OCI-LY7 (cell line): ENCODE measurements around the gene TRIM29. TPM values are rescaled to one million over a fixed set of nuclear protein-coding genes. Genes with fewer than 3 reads are reported as not detected.

ENCODE experiments used
- BruUV-seq: library from RNA; stranded (reverse); fragments of 400-500 nt; replicated peaks from 2 replicates; lab custom pipeline; 2021; lab: Mats Ljungman, UMichigan
- CTCF ChIA-PET: fragments of 300-600 bp; sonication (Branson Sonifier 250); formaldehyde crosslinking; loops from one replicate; lab custom pipeline; 2022; ENCODE audit warnings: antibody characterized with exemption; ENCODE audit not compliant: unreplicated experiment; lab: Charles Lee
- POLR2A ChIA-PET: fragments of 300-600 bp; sonication (Branson Sonifier 250); formaldehyde crosslinking; loops from one replicate; lab custom pipeline; 2022; ENCODE audit warnings: antibody characterized with exemption; lab: Charles Lee
- DNase-seq: peaks from one replicate; pipeline ENCODE4 v3.0.0-alpha.2; 2015; ENCODE audit warnings: low spot score
- H2AFZ ChIP-seq: fragments of 200-600 bp; sonication (generic), shearing (Covaris generic); 2 replicates; pipeline ENCODE4 v1.6.1; 2014; ENCODE audit warnings: mild to moderate bottlenecking, antibody characterized with exemption, low read length, moderate library complexity
- H3K27ac ChIP-seq: fragments of 200-600 bp; sonication (generic); 2 replicates; pipeline ENCODE4 v1.5.1; 2014; ENCODE audit warnings: mixed run types, low read depth, mild to moderate bottlenecking, moderate library complexity, low read length, inconsistent platforms; ENCODE audit not compliant: poor library complexity, severe bottlenecking
- H3K36me3 ChIP-seq: fragments of 200-600 bp; sonication (generic); 2 replicates; pipeline ENCODE4 v1.6.1; 2014; ENCODE audit warnings: mild to moderate bottlenecking, antibody characterized with exemption, low read length, moderate library complexity, mixed read lengths; ENCODE audit not compliant: insufficient read depth
- H3K4me1 ChIP-seq: fragments of 200-600 bp; sonication (generic); 2 replicates; pipeline ENCODE4 v1.5.1; 2014; ENCODE audit warnings: mild to moderate bottlenecking, low read length; ENCODE audit not compliant: insufficient read depth, poor library complexity, severe bottlenecking
- H3K4me2 ChIP-seq: fragments of 200-600 bp; sonication (generic); 2 replicates; pipeline ENCODE4 v1.6.1; 2014; ENCODE audit warnings: mild to moderate bottlenecking, low read length
- H3K4me3 ChIP-seq: fragments of 200-600 bp; sonication (generic); 2 replicates; pipeline ENCODE4 v1.5.1; 2014; ENCODE audit warnings: mild to moderate bottlenecking, low read depth, low read length; ENCODE audit not compliant: poor library complexity, severe bottlenecking
- H3K79me2 ChIP-seq: fragments of 200-600 bp; sonication (generic); 2 replicates; pipeline ENCODE4 v1.6.1; 2016; ENCODE audit warnings: low read depth, mild to moderate bottlenecking, low read length, moderate library complexity, mixed read lengths; ENCODE audit not compliant: insufficient read depth
- H3K9me2 ChIP-seq: fragments of 200-600 bp; sonication (generic); 2 replicates; pipeline ENCODE4 v1.6.1; 2016; ENCODE audit warnings: mild to moderate bottlenecking, low read length, mixed read lengths; ENCODE audit not compliant: insufficient read depth
- H3K9me3 ChIP-seq: fragments of 200-600 bp; sonication (generic); 2 replicates; pipeline ENCODE4 v1.6.1; 2014; ENCODE audit warnings: mild to moderate bottlenecking, mixed run types, low read length, mixed read lengths
- H4K20me1 ChIP-seq: fragments of 200-600 bp; sonication (generic); 2 replicates; pipeline ENCODE4 v1.6.1; 2014; ENCODE audit warnings: mild to moderate bottlenecking, antibody characterized with exemption, low read length, moderate library complexity, mixed read lengths; ENCODE audit not compliant: insufficient read depth
- EZH2phosphoT487 ChIP-seq: fragments of 200-600 bp; sonication (generic); IDR thresholded peaks from 2 replicates; pipeline ENCODE4 v1.6.1; 2018; ENCODE audit warnings: low read depth, borderline replicate concordance, mild to moderate bottlenecking, mixed run types, antibody characterized with exemption, low read length, moderate library complexity, mixed read lengths
- intact Hi-C: fragments of 100-400 bp; cut with micrococcal nuclease; formaldehyde crosslinking; loops from one replicate; pipeline ENCODE4 v1.10.0; 2022; ENCODE audit not compliant: unreplicated experiment
- total RNA-seq, 2 experiments: library from RNA; depleted of rRNA in 1 of 2; stranded (reverse); fragments of >200 nt in 1 of 2; shearing (Covaris generic) in 1 of 2; gene quantifications; 2 replicates each; pipeline ENCODE4 v1.2.3, GENCODE V29; 2014 to 2022
- TF ChIP-seq, protein P1 (sequence below): fragments of 200-600 bp; sonication (generic); conservative IDR thresholded peaks from 2 replicates; pipeline ENCODE4 v1.5.1; 2014; ENCODE audit warnings: mild to moderate bottlenecking, antibody characterized with exemption, low read length, moderate library complexity, mixed read lengths

Gene TRIM29
- total RNA-seq, 2 experiments from 2014 or later, result not detected

DNA sequence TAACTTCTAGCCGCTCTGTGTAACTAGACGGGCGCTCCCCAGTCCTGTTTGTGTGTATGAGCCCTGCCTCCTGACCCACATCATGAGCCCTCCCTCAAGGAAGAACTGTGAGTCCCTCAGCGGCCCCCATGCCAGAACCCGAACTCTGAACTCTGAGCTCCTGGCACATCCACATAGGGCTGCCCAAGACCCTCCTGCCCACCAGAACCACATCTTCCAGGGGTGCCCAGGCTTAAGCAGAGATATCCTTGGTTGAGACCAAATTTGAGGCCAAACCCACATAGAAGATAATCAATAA is 3.0 kb downstream of the TRIM29 start:
- Histone ChIP-seq H3K4me3 (no peak overlapping the region), H3K4me1 (no peaks in the 10 kb centered on the region), H3K27ac (no peak overlapping the region), H3K36me3 (no peaks in the 10 kb centered on the region), H3K9me3 (no peaks in the 10 kb centered on the region), H4K20me1 (no peaks in the 10 kb centered on the region), H3K9me2 (no peaks in the 10 kb centered on the region), H3K4me2 (no peak overlapping the region), H3K79me2 (no peaks in the 10 kb centered on the region), H2AFZ (no peak overlapping the region)
- TF ChIP-seq, protein P1, sequence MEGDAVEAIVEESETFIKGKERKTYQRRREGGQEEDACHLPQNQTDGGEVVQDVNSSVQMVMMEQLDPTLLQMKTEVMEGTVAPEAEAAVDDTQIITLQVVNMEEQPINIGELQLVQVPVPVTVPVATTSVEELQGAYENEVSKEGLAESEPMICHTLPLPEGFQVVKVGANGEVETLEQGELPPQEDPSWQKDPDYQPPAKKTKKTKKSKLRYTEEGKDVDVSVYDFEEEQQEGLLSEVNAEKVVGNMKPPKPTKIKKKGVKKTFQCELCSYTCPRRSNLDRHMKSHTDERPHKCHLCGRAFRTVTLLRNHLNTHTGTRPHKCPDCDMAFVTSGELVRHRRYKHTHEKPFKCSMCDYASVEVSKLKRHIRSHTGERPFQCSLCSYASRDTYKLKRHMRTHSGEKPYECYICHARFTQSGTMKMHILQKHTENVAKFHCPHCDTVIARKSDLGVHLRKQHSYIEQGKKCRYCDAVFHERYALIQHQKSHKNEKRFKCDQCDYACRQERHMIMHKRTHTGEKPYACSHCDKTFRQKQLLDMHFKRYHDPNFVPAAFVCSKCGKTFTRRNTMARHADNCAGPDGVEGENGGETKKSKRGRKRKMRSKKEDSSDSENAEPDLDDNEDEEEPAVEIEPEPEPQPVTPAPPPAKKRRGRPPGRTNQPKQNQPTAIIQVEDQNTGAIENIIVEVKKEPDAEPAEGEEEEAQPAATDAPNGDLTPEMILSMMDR, result no peak
- no peak for TF ChIP-seq EZH2phosphoT487
- ChIA-PET POLR2A (interaction anchor here (0.6 kb wide), 1 partner anchor 47 kb away, joined by 3 read pairs; no protein-coding TSS in a partner anchor), CTCF (no interaction called here)
- intact Hi-C loops, result no loop called here
- no peak for DNase-seq
- no TSS peak for BruUV-seq

DNA sequence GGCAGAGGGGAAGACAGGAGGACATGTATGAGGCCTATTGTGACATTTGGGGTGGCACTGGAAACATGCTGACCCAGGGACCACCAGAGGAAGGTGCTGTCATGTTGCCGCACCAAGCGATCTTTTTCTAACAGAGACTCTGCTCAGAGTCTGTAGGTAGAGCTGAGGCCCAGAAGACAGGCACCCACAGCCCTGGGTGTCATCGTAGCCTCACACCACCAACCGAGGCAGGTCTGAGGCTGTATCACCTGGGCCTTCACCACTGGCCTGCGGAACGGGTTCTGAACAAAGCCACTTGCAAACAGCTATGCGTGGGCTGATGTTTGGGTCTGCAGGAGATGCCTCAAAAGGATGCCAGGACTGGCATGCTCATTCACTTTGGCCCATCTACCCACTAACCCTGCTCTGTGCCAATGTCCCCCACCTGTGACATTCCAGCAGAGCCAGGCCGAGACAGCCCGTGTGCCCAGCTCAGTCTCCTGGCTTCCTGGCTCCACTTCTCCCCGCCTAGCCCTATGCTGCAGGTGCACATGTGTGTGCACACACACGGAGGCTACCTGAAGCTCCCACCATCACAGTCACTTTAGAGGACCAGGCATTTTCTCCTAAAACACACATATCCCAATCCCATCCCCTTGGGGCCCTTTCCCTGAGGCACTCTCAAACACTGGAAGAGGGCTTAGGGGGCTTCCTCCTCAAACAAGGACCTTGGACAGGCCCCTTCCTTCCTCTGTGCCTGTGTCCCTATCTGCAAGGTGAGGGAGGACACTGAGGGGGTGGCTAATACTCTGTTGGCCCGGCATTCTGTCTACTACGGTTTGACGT is 3.6 kb downstream of the TRIM29 start:
- ChIA-PET CTCF (no interaction called here), POLR2A (interaction anchor here (0.6 kb wide), 1 partner anchor 48 kb away, joined by 3 read pairs; no protein-coding TSS in a partner anchor)
- no peaks in the 10 kb centered on the region for H4K20me1 ChIP-seq
- H3K4me3 ChIP-seq, result no peak overlapping the region
- no peaks in the 10 kb centered on the region for H3K36me3 ChIP-seq
- no peak overlapping the region for H2AFZ ChIP-seq
- H3K27ac ChIP-seq, result no peak overlapping the region
- no peaks in the 10 kb centered on the region for H3K4me1 ChIP-seq
- H3K4me2 ChIP-seq, result no peak overlapping the region
- H3K9me2 ChIP-seq, result no peaks in the 10 kb centered on the region
- intact Hi-C loops, result no loop called here
- DNase-seq, result no peak
- no peaks in the 10 kb centered on the region for H3K79me2 ChIP-seq
- BruUV-seq, result no TSS peak
- no peaks in the 10 kb centered on the region for H3K9me3 ChIP-seq
- TF ChIP-seq, protein P1, result no peak
- no peak for TF ChIP-seq EZH2phosphoT487
